GM12873 (cell line): ENCODE measurements around the gene NOX4.

Experiments
- TF ChIP-seq, protein P1 (sequence below): IDR thresholded peaks from 2 replicates; pipeline ENCODE4 v1.5.1; 2012; ENCODE audit warnings: low read depth, mild to moderate bottlenecking, moderate library complexity, low read length, control low read depth; ENCODE audit not compliant: insufficient read depth; ENCODE audit errors: missing control alignments

Gene NOX4

GRCh38 chr11:89495951-89496350 lies 4.8 kb upstream of the NOX4 start:
- TF ChIP-seq, protein P1, sequence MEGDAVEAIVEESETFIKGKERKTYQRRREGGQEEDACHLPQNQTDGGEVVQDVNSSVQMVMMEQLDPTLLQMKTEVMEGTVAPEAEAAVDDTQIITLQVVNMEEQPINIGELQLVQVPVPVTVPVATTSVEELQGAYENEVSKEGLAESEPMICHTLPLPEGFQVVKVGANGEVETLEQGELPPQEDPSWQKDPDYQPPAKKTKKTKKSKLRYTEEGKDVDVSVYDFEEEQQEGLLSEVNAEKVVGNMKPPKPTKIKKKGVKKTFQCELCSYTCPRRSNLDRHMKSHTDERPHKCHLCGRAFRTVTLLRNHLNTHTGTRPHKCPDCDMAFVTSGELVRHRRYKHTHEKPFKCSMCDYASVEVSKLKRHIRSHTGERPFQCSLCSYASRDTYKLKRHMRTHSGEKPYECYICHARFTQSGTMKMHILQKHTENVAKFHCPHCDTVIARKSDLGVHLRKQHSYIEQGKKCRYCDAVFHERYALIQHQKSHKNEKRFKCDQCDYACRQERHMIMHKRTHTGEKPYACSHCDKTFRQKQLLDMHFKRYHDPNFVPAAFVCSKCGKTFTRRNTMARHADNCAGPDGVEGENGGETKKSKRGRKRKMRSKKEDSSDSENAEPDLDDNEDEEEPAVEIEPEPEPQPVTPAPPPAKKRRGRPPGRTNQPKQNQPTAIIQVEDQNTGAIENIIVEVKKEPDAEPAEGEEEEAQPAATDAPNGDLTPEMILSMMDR: no peak

- TF ChIP-seq, protein P1: no peak
Measured at GRCh38 chr11:89493431-89493830, 2.3 kb upstream of the NOX4 start.

- TF ChIP-seq, protein P1: no peak
Measured at GRCh38 chr11:89490602-89490980, 584 bp downstream of the NOX4 start.

- TF ChIP-seq, protein P1: no peak
Measured at GRCh38 chr11:89489930-89490329, 1.2 kb downstream of the NOX4 start.

GRCh38 chr11:89487016-89487415 lies 4.2 kb downstream of the NOX4 start:
- TF ChIP-seq, protein P1: no peak

- TF ChIP-seq, protein P1: no peak
Measured at GRCh38 chr11:89484896-89485295, 6.3 kb downstream of the NOX4 start.

DNA sequence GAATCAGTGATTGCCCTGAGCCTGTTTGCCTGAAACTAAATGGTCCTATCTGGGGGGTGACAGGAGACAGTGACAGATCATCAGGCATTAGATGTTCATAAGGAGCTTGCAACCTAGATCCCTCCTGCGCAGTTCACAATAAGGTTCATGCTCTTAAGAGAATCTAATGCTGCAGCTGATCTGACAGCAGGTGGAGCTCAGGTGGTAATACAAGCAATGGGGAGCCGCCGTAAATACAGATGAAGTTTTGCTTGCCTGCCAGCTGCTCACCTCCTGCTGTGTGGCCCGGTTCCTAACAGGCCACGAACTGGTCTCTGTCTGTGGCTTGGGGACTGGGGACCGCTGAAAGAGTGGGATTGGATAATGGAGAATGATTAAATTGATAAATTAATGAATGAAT lies 14.0 kb downstream of the NOX4 start:
- TF ChIP-seq, protein P1: no peak
